GM18526 (cell line): ENCODE data around the gene ARHGAP32.

ENCODE experiments used
- POLR2A ChIP-seq: IDR thresholded peaks from 3 replicates; pipeline ENCODE4 v1.6.1; 2011; ENCODE audit not compliant: insufficient read length; ENCODE audit errors: extremely low read depth

Gene ARHGAP32

DNA sequence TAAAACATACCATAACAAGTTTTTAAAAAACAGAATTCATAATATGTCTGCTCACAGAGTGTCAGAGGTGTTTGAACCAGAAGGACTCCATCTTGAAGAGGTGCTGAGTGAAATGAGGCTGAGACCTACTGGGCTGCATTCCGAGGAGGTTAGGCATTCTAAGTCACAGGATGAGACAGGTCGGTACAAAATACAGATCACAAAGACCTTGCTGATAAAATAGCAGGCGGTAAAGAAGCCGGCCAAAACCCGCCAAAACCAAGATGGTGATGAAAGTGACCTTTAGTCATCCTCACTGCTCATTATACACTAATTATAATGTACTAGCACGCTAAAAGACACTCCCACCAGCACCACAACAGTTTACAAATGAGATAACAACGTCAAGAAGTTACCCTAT, 116.4 kb downstream of the ARHGAP32 start:
- no peak for TF ChIP-seq POLR2A

DNA sequence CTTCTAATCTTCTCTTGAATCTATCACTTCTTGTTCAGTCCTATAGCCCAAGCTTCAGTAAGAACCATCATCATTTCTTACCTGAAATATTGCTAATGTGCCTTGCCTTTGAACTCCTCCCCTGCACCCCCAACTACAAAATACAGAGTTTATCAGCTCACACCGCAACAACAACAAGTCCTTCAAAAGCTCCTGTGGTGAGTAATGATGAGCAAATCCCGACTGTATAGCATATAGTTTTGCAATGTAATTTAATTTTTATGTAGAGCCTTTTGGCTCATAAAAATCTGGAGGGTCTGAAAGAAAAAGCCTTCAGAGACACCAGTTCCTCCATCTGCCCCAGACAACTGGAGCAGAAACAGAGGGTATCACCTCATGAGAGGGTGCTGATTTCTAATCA, 124.7 kb downstream of the ARHGAP32 start:
- TF ChIP-seq POLR2A = no peak

DNA sequence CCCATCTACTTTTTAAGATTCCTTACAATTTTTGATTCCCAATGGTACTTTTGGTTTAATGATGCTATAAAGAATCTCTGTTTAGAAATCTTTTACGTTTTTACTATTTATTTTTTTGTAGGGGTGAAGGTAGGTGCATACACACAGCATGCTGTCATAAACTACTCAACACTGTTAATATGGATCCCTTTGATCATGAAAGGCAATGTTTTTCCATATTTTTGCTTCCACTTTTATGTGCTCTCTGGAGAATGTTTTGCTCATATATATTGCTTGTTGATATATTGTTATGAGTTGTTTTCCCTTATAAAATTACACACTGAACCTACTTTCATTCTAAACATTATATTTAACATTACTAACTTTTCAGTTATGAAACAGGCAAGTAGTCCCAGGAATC, 125.9 kb downstream of the ARHGAP32 start:
- TF ChIP-seq POLR2A = no peak

DNA sequence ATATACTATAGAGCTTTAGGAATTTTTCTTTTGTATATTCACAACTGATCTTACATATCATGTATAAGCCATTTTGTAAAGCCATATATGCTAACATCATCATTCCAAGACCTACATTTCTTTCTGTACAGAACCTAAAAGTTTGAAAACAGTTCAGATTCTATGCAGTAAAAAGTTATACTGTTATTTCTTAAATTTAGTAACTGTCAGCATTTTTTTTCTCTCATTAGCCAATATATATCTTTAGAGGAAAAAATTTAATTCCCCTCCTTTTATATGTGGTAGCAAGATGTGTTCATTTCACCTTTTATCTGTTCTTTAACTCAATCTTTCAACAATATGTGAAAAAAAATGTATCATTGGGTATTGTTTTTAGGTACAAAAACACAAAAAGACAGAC, 129.0 kb downstream of the ARHGAP32 start:
- no peak for TF ChIP-seq POLR2A

DNA sequence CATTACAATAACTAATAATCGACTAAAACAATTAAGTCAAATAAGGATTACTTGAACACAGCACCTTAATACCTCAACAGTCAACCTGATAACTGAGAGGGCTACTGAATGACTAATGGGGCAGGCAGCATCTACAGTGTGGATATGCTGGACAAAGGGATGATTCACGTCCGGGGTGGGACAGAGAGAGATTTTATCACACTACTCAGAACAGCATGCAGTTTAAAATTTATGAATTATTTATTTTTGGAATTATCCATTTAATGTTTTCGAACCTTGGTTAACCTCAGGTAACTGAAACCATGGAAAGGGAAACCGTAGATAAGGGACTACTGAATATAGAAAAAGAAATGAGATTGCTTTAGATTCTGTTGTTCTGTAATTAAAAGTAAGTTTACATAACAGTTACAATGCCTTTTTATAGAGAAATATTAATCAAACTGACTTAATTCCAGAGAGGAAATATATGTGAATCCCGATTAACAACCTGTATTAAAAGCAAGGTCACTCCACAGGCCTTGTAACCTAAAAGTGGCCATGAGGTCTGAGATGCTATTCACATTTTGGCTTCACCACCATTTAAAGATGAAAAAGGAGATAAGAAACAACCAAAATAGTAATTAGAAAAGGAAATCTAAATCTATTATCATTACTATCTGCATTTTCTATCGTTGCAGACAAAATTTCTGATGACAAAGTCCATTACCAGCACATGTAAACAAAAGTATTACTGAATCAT, 130.5 kb downstream of the ARHGAP32 start:
- no peak for TF ChIP-seq POLR2A

DNA sequence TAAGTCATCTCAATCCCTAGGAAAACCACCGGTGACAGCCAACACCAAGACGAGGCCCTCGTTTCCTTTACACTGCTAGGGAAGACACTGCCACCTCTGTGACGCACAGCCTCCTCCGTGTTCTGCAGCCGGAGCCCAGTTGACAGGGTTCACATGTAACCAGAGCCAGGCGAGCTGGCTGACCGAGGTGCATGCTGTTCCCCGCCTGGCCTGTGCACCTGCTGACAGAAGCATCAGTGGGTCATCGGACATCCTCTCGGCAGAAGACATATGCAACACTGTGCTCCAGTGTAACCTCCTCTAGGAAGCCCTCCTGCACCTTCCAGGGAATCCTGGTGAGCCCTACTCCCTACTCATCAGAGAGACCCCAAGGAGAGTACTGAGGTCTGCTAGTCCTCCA, 135.2 kb downstream of the ARHGAP32 start:
- no peak for TF ChIP-seq POLR2A

DNA sequence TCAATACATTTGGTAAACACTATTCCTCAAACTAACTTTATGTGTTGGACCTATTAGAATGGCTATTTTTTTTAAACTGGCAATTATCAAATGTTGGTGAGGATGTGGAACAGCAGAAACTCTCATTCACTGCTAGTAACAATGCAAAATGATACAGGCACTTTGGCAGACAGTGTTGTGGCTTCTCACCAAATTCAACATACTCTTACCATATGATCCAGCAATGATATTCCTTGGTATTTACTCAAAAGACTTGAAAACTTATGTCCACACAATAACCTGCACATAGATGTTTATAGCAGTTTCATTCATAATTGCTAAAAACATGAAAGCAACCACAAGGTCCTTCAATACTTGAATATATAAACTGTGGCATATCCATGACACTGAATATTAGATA, 136.9 kb downstream of the ARHGAP32 start:
- no peak for TF ChIP-seq POLR2A

DNA sequence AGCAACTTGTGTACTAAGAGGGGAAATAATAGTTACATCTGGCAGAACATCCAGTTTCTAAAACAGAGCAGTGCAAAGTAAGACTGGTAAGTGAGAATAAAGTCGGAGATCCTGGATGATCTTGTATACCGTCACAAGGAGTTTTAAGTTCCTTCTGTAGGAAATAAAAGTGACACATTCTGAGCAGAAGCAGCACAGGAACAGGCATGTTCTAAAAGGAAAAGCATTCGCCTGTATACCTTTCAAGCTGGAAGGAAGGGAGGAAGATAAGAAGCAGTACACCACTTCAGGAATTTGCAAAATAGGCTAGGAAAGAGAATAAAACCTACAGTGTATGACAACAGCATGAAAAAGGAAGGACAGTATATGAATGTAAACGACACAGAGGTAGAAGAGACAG, 143.2 kb downstream of the ARHGAP32 start:
- no peak for TF ChIP-seq POLR2A

DNA sequence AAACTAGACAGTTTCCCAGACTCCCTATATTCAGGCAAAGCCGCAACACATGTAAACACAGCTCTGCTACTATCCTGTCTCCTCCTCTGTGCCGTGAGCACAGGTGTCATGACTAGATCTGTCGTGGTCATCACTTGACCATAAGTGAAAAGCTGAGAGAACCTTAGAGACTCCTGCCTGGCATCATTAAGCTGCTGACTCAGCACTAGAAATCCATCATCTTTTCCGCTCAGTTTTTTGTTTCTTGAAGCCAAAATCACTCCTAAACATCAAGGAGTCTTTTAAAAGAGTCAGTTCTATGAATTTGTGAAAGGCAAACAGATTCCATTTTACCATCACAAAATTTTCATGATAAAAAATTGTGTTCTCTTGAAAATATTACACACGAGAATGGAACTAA, 147.0 kb downstream of the ARHGAP32 start:
- no peak for TF ChIP-seq POLR2A

DNA sequence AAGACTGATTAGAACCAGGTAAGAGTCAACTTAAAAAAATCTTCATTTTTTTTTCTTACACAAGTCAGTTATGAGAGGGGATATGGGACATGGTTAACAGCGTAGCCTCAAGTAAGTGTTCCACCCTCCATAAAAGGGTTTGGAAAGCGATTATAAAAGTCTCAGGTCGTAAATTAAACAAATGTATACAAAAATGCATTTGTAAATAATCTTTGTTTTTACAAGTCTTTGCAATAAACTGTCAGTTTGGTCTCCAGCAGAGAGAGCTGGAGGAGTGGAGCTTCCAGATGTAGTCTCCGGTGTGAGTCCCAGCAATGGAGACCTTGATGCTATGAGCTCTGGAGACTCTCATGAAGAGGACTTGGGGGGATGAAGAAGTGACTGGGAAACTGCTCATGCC, 149.6 kb downstream of the ARHGAP32 start:
- TF ChIP-seq POLR2A = no peak

DNA sequence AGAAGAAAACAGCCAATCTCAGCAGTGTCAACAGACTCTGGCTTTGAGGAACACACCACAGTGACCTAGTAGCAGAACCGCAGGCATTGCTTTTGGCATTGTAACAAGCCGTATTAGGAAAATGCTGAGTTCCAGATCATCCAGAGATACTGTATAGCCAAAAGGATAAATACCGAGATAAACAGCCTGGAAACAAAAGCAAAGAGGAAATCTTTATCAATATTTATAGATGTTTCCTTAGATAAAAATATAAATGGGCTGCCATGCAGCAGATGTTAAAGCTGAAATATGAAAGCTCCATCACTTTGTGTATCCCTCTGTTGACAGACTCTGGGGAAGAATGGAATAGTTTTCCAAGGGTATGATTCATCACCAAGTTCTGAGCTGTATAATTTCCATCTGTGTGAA, 150.5 kb downstream of the ARHGAP32 start:
- TF ChIP-seq POLR2A = no peak

DNA sequence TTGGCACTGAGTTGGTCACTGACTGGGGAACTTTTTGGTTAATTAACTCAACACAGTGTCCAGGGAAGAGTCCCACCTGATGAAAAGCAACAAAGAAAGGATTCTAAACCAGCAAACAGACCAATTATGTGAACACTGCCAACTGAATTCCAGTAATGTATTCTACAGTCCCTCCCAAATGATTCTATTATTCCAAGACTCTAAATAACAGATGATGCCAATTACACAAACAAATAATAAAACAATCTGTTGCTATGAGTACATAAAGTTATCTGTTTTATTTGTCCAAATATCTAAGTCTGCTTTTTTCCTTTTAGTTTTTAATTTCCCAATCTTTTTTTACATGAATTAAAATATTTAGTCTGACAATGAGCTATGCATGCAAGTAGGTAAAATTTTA, 151.2 kb downstream of the ARHGAP32 start:
- no peak for TF ChIP-seq POLR2A

DNA sequence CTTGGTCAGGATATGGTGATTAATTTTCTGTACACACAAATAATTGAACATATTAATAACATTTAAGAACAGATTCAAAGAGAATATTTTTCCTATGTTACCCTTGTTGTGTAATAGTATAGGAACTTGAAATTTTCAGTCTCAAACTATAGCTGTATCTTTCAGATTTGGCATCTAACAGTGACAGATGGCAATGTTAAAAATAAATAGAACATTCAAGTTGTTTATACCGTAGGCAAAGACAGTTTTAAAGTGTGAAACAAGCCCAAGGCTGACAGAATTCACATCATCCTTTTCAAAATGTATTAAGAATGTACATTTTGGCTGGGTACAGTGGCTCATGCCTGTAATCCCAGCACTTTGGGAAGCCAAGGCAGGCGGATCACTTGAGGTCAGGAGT, 156.9 kb downstream of the ARHGAP32 start:
- TF ChIP-seq POLR2A = no peak

DNA sequence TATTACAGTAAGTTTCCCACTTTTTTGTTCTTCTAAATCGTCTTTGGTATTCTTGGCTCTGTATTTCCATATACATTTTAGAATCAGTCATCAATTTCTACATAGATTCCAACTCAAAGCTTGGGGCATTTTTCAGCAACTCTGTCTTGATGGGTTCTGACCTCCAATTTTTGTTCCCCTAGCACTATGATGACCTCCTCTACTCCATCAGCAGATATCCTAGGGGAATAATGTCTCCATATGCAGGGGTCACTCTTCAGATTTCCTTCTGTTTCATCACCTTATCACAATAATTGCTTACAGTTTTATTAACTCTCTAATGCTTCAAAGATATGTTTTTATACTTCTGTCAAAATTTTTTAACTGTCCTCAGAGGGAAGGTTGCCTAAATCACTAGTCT, 158.1 kb downstream of the ARHGAP32 start:
- TF ChIP-seq POLR2A = no peak

DNA sequence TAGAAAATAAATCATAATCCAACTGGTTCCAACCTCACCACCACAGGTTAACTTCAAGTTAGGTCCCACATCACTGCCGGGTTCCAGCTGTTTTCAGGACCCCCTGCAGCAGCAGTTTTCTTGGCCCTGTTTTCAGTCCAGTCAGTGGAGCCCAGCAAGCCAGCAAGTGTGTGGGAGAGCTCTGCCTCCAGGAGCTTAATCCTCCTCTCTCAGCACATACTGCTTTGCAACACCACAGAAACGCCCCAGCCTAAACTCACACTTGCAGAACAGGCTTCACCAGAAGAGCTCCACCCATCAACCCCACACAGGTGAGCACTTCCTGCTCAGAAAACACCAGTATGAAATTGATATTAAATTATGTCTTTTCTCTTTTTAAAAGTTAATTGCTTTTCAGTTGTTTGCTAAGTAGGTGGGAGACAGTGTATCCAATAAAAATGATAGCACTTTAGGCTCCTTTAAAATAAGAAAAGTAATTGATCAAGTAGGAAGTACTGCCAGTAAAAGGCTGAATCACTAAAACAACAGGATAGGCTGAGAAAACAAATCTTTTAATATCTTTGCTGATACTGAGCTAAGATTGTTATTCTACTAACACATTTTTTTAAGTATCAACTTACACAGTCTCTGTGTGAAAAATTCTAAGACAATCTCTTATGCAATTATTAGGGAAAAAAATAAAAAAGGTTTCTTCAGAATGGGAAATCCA, 168.0 kb downstream of the ARHGAP32 start:
- TF ChIP-seq POLR2A = no peak

DNA sequence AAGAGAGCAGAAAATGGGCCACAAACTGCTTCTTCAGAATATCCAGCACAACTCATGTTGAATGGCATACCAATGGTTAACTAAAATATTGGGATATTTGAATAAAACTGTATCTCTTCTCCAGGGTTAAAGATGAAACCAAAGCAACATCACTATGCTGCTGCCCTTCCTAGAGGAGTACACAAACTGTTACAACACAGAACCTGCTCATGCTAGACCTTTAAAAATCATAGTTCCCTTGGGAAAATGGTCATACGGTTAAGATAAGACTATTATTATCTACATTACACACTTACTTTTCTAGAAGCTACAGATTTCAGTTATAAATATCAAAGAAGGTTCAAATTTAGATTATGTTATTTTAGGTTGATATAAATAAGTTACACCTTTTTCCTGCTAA, 170.8 kb downstream of the ARHGAP32 start:
- no peak for TF ChIP-seq POLR2A

DNA sequence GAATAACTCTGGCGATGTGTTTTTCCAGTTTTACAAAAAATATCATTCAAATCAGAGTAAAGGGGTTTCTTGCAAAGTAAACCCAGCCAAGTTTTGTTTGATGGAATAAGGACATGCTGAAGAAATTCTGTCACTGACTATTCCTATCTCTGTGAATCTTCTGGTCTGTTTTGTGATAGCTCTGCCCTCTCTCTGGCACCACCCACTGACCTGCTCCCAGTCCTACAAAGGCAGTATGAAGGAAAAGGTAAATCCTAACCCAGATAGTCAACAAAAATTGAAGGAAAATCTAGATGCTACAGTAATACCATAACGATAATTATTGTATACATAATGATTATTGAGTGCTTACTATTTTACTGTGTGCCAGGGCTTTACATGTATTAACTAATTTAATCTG, 173.1 kb downstream of the ARHGAP32 start:
- no peak for TF ChIP-seq POLR2A
